ENCODE data around the gene CYTH1. TPM values are rescaled to one million over a fixed set of nuclear protein-coding genes. Genes with fewer than 3 reads are reported as not detected.

CYTH1 gene
- total RNA-seq, 1 donor: 21.4 TPM

DNA sequence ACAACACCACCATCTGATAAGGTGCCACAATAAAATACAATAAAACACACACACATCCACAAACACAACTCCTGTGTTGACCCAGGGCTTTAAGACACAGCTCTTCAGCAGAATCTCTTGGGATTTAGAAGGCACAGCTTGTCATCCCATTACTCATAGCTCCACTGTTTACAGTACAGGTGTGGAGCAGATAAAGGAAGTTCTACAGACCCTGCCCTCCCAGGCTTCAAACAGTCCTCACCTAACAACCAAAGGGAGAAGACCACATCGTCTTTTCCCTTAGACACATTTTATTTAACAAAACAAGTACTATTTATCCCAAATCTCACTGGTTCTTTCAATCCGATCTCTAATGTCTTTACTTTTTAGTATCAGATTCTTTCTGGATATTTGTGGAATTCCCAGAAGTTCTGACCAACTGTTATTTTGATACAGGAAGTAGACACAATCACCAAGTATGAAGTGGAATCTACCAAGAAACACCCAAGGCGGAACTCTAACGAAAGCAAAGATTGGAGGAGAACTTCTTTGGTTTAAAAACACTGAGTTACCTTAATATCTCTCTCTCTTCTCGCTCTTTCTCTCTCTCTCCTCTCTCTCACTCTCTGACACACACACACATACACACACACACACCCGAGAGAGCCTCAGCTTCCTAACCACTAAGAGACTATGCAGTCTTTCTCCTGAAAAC is 46.1 kb downstream of the CYTH1 start:
- TF ChIP-seq CTCF (IDR thresholded peaks at IDR 0.05; ENCODE audit: extremely low read depth, low read depth, low read length): no peak
- H3K79me2 ChIP-seq (ENCODE audit: insufficient read depth, low read length): peaks cover 53% of the 10 kb centered on the region

DNA sequence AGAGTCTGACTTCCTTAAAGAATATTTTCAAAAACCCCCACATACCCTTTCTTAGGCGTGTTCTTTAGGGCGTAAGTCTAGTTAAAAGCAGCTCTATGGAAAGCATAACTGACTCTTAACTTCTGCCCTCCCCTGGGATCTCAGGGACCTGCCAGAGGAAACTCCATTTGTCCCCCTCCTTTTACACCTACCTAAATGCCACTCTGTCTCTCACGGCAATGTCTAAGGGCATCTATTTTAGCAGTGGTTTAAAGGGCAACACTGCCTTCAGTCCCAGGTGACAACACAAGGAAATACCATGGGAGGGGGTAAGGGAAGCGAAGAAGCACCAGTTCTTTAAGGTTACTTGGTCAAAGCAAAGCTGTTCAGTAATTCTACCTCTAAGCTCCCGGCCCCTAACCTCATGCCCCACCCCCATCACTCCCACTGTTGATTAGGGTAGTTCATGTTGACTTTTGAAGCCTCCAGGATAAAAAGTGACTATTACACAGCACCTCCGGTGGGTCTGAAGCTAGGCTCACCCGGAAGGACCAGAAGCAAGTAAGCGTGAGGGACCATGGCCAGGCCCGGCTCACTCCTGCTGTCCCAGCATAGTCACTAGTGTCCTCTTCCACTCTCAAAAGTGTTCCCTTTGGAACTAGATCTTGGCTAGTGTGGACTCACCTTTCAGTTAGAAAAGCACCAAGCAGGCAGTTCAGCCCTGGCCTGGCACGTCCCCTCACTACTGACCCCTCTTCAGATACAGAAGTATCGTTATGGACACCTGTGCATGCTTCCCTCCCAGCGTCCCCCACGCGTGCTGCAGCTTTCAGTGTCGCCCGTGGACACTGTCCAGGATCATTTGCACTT is 47.1 kb downstream of the CYTH1 start:
- H3K4me1 ChIP-seq (ENCODE audit: insufficient read depth, low read length): peaks cover 21% of the 10 kb centered on the region
- peaks cover 52% of the 10 kb centered on the region for H3K79me2 ChIP-seq (ENCODE audit: insufficient read depth, low read length)
- H3K4me2 ChIP-seq (ENCODE audit: insufficient read depth, low read length): peak overlapping the region; percentile 87
- peaks cover 27% of the 10 kb centered on the region for H4K20me1 ChIP-seq (ENCODE audit: insufficient read depth, low read length)
- TF ChIP-seq CTCF (IDR thresholded peaks at IDR 0.05; ENCODE audit: extremely low read depth, low read depth, low read length): no peak
- peak overlapping the region; percentile 85 for H3K27ac ChIP-seq (ENCODE audit: low read depth, low read length)
- no peak for DNase-seq (ENCODE audit: insufficient read length, low spot score, missing footprints)
- H3K9me3 ChIP-seq (ENCODE audit: low read depth, low read length): no peaks in the 10 kb centered on the region
- peak overlapping the region; percentile 79 for H3K4me3 ChIP-seq (ENCODE audit: insufficient read depth, low read length)
- no peaks in the 10 kb centered on the region for H3K27me3 ChIP-seq (ENCODE audit: insufficient read depth, low read length)
- no peaks in the 10 kb centered on the region for H3K36me3 ChIP-seq (ENCODE audit: insufficient read depth, low read length)
- H2AFZ ChIP-seq (ENCODE audit: low read length): no peak overlapping the region

More for the DNA sequence above, 46.1 kb downstream of the CYTH1 start:
- Histone ChIP-seq H3K4me2 (ENCODE audit: insufficient read depth, low read length) (peak overlapping the region; percentile 87), H2AFZ (ENCODE audit: low read length) (peak overlapping the region; percentile 88), H3K4me3 (ENCODE audit: insufficient read depth, low read length) (peak overlapping the region; percentile 79), H4K20me1 (ENCODE audit: insufficient read depth, low read length) (peaks cover 27% of the 10 kb centered on the region), H3K27ac (ENCODE audit: low read depth, low read length) (peak overlapping the region; percentile 85), H3K36me3 (ENCODE audit: insufficient read depth, low read length) (no peaks in the 10 kb centered on the region), H3K9me3 (ENCODE audit: low read depth, low read length) (no peaks in the 10 kb centered on the region), H3K4me1 (ENCODE audit: insufficient read depth, low read length) (peaks cover 21% of the 10 kb centered on the region), H3K27me3 (ENCODE audit: insufficient read depth, low read length) (no peaks in the 10 kb centered on the region)
- no peak for DNase-seq (ENCODE audit: insufficient read length, low spot score, missing footprints)

DNA sequence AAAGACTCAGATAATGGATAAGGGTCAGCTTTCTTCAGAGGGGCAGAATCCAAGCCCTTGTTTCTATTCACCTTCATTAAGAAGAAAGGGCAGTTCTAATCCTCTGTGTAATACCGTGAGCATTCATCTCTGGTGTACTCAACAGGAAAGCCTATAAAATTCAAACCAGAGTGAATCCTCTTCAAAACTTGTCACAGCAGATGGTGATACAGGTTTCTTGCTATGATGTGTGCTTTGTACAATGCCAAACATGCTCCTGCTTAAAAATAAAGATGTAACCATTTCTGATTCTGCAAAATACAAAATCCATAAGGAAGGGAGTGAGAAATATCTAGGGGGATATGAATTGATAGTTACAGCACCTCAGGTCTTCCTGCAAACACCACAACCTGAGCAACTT is 49.7 kb downstream of the CYTH1 start:
- H3K36me3 ChIP-seq (ENCODE audit: insufficient read depth, low read length): no peaks in the 10 kb centered on the region
- no peaks in the 10 kb centered on the region for H3K9me3 ChIP-seq (ENCODE audit: low read depth, low read length)
- no peak overlapping the region for H3K4me2 ChIP-seq (ENCODE audit: insufficient read depth, low read length)
- no peak for DNase-seq (ENCODE audit: insufficient read length, low spot score, missing footprints)
- no peaks in the 10 kb centered on the region for H3K27me3 ChIP-seq (ENCODE audit: insufficient read depth, low read length)
- no peak overlapping the region for H3K4me3 ChIP-seq (ENCODE audit: insufficient read depth, low read length)
- H2AFZ ChIP-seq (ENCODE audit: low read length): no peak overlapping the region
- peaks cover 66% of the 10 kb centered on the region for H3K79me2 ChIP-seq (ENCODE audit: insufficient read depth, low read length)
- no peak overlapping the region for H3K27ac ChIP-seq (ENCODE audit: low read depth, low read length)
- no peak for TF ChIP-seq CTCF (IDR thresholded peaks at IDR 0.05; ENCODE audit: extremely low read depth, low read depth, low read length)
- peaks cover 39% of the 10 kb centered on the region for H4K20me1 ChIP-seq (ENCODE audit: insufficient read depth, low read length)
- peaks cover 18% of the 10 kb centered on the region for H3K4me1 ChIP-seq (ENCODE audit: insufficient read depth, low read length)

GRCh38 chr17:78731904-78732303 is 50.2 kb downstream of the CYTH1 start:
- Histone ChIP-seq H4K20me1 (ENCODE audit: insufficient read depth, low read length) (peaks cover 42% of the 10 kb centered on the region), H3K36me3 (ENCODE audit: insufficient read depth, low read length) (no peaks in the 10 kb centered on the region), H3K27ac (ENCODE audit: low read depth, low read length) (no peak overlapping the region), H3K4me3 (ENCODE audit: insufficient read depth, low read length) (no peak overlapping the region), H3K4me1 (ENCODE audit: insufficient read depth, low read length) (peaks cover 14% of the 10 kb centered on the region), H2AFZ (ENCODE audit: low read length) (no peak overlapping the region), H3K4me2 (ENCODE audit: insufficient read depth, low read length) (no peak overlapping the region), H3K9me3 (ENCODE audit: low read depth, low read length) (no peaks in the 10 kb centered on the region), H3K27me3 (ENCODE audit: insufficient read depth, low read length) (no peaks in the 10 kb centered on the region), H3K79me2 (ENCODE audit: insufficient read depth, low read length) (peaks cover 71% of the 10 kb centered on the region)
- no peak for TF ChIP-seq CTCF (IDR thresholded peaks at IDR 0.05; ENCODE audit: extremely low read depth, low read depth, low read length)
- DNase-seq (ENCODE audit: insufficient read length, low spot score, missing footprints): no peak
